HCT116 (cell line): Measurements from ENCODE around the gene HSPB7. TPM values are rescaled to one million over a fixed set of nuclear protein-coding genes. Genes with fewer than 3 reads are reported as not detected.

Experiments used
- ATAC-seq: fragments of 200-7000 bp; cut with Tn5 transposase; 2 replicates; pipeline ENCODE4 v1.9.1; 2020; ENCODE audit warnings: mild to moderate bottlenecking, moderate library complexity
- Bru-seq: library from RNA; stranded (reverse); fragments of 400-500 nt; gene quantifications from one replicate; lab custom pipeline; 2021; lab: Mats Ljungman, UMichigan
- BruChase-seq, 2 experiments: library from RNA; stranded (reverse); fragments of 400-500 nt; gene quantifications; one replicate each; lab custom pipeline; 2021; lab: Mats Ljungman, UMichigan
- BruUV-seq: library from RNA; stranded (reverse); fragments of 400-500 nt; replicated peaks from 2 replicates; lab custom pipeline; 2021; lab: Mats Ljungman, UMichigan
- CTCF ChIA-PET: fragments of 300-600 bp; sonication (Branson Sonifier 250); formaldehyde crosslinking; loops from one replicate; lab custom pipeline; 2021; ENCODE audit warnings: antibody characterized with exemption; lab: Charles Lee
- POLR2A ChIA-PET: fragments of 300-600, 350-600 bp; sonication (Branson Sonifier 250); formaldehyde crosslinking; loops from one replicate; lab custom pipeline; 2021; ENCODE audit warnings: antibody characterized with exemption; lab: Charles Lee
- RAD21 ChIA-PET, 2 experiments: fragments of 300-600 bp; sonication (Branson Sonifier 250); formaldehyde crosslinking; loops; one replicate each; lab custom pipeline; 2023; ENCODE audit warnings: low total read pairs in 2 of 2; ENCODE audit not compliant: uncharacterized antibody in 2 of 2, unreplicated experiment in 2 of 2, low non-redundant PET in 1 of 2; lab: Charles Lee
- DNase-seq: peaks from one replicate; pipeline ENCODE4 v3.0.0-alpha.2; 2010; ENCODE audit warnings: low read depth, low spot score
- H2AFZ ChIP-seq: fragments of 200-600 bp; shearing (Covaris generic), sonication (generic); 2 replicates; pipeline ENCODE4 v1.6.1; 2017; ENCODE audit warnings: low read depth, mixed run types, mixed read lengths, antibody characterized with exemption, low read length; ENCODE audit not compliant: poor library complexity, severe bottlenecking
- H3K27ac ChIP-seq: 2 replicates; pipeline ENCODE4 v1.5.1; 2012; ENCODE audit warnings: low read depth, low read length
- H3K27me3 ChIP-seq: fragments of 200-600 bp; sonication (generic); 2 replicates; pipeline ENCODE4 v1.6.1; 2016; ENCODE audit warnings: mixed run types, low read length, mixed read lengths; ENCODE audit not compliant: insufficient read depth
- H3K36me3 ChIP-seq, 2 experiments: fragments of 200-500 bp in 1 of 2; fragments of 200-600 bp in 1 of 2; sonication (Bioruptor generic) in 1 of 2; sonication (generic) in 1 of 2; 2 replicates each; pipeline versions ENCODE4 v1.5.1 to v1.6.1; 2014 to 2016; ENCODE audit warnings: low read length in 2 of 2, inconsistent platforms in 1 of 2, mixed read lengths in 1 of 2, mixed run types in 1 of 2; ENCODE audit not compliant: insufficient read depth in 2 of 2, control insufficient read depth in 1 of 2
- H3K4me1 ChIP-seq, 2 experiments: fragments of 200-600 bp in 1 of 2; sonication (generic) in 1 of 2; 2 replicates each; pipeline versions ENCODE4 v1.5.1 to v1.6.1; 2012 to 2017; ENCODE audit warnings: low read length in 2 of 2, inconsistent platforms in 1 of 2, mild to moderate bottlenecking in 1 of 2, mixed read lengths in 1 of 2, mixed run types in 1 of 2, moderate library complexity in 1 of 2; ENCODE audit not compliant: insufficient read depth in 2 of 2, control insufficient read depth in 1 of 2
- H3K4me2 ChIP-seq: fragments of 200-600 bp; sonication (generic); 2 replicates; pipeline ENCODE4 v1.6.1; 2017; ENCODE audit warnings: mixed run types, low read length, mixed read lengths
- H3K4me3 ChIP-seq, 2 experiments: fragments of 200-600 bp in 1 of 2; sonication (generic) in 1 of 2; replicated peaks in 1 of 2; 2 replicates each; pipeline ENCODE4 v1.5.1; 2011 to 2016; ENCODE audit warnings: low read length in 2 of 2, control low read depth in 1 of 2, low read depth in 1 of 2, mild to moderate bottlenecking in 1 of 2, mixed read lengths in 1 of 2, mixed run types in 1 of 2
- H3K79me2 ChIP-seq: fragments of 200-600 bp; sonication (generic); 2 replicates; pipeline ENCODE4 v1.6.1; 2017; ENCODE audit warnings: mild to moderate bottlenecking, mixed run types, low read length, moderate library complexity, mixed read lengths; ENCODE audit not compliant: insufficient read depth
- H3K9ac ChIP-seq: fragments of 200-600 bp; sonication (generic); 2 replicates; pipeline ENCODE4 v1.6.1; 2016; ENCODE audit warnings: low read length, mixed read lengths
- H3K9me2 ChIP-seq: fragments of 200-600 bp; sonication (generic), shearing (Covaris generic); 2 replicates; pipeline ENCODE4 v1.6.1; 2017; ENCODE audit warnings: mixed run types, mild to moderate bottlenecking, moderate library complexity; ENCODE audit not compliant: insufficient read depth
- H3K9me3 ChIP-seq, 2 experiments: fragments of 200-500 bp in 1 of 2; fragments of 200-600 bp in 1 of 2; sonication (Bioruptor generic) in 1 of 2; sonication (generic) in 1 of 2; 2 replicates each; pipeline ENCODE4 v1.6.1; 2014 to 2017; ENCODE audit warnings: low read length in 2 of 2, mixed read lengths in 2 of 2, inconsistent platforms in 1 of 2, low read depth in 1 of 2, mild to moderate bottlenecking in 1 of 2, mixed run types in 1 of 2, moderate library complexity in 1 of 2; ENCODE audit not compliant: control insufficient read depth in 1 of 2, insufficient read depth in 1 of 2
- H4K20me1 ChIP-seq: fragments of 200-600 bp; sonication (generic), shearing (Covaris generic); 2 replicates; pipeline ENCODE4 v1.6.1; 2017; ENCODE audit warnings: mixed run types, mild to moderate bottlenecking, moderate library complexity; ENCODE audit not compliant: insufficient read depth
- EGR1 ChIP-seq: IDR thresholded peaks from 2 replicates; pipeline ENCODE4 v1.6.1; 2012; ENCODE audit warnings: low read depth
- EZH2 ChIP-seq: fragments of 200-600 bp; sonication (generic); IDR thresholded peaks from 2 replicates; pipeline ENCODE4 v1.6.1; 2017; ENCODE audit warnings: antibody characterized with exemption, mixed run types
- EZH2phosphoT487 ChIP-seq: fragments of 200-600 bp; IDR thresholded peaks from 2 replicates; pipeline ENCODE4 v1.6.1; 2018; ENCODE audit warnings: antibody characterized with exemption, borderline replicate concordance
- FOSL1 ChIP-seq: IDR thresholded peaks from 2 replicates; pipeline ENCODE4 v1.6.1; 2012; ENCODE audit warnings: low read depth
- MAX ChIP-seq: IDR thresholded peaks from 2 replicates; pipeline ENCODE4 v1.6.1; 2012
- POLR2A ChIP-seq: IDR thresholded peaks from 2 replicates; pipeline ENCODE4 v1.7.0; 2011; ENCODE audit warnings: borderline replicate concordance; ENCODE audit not compliant: insufficient read depth, insufficient read length; ENCODE audit errors: extremely low read depth
- POLR2AphosphoS5 ChIP-seq: IDR thresholded peaks from 2 replicates; pipeline ENCODE4 v1.6.1; 2011; ENCODE audit warnings: mild to moderate bottlenecking, low read depth, low read length, moderate library complexity
- SRF ChIP-seq: IDR thresholded peaks from 2 replicates; pipeline ENCODE4 v1.6.1; 2012; ENCODE audit warnings: low read depth
- ZFX ChIP-seq: fragments of 450-650 bp; IDR thresholded peaks from 2 replicates; pipeline ENCODE4 v1.6.1; 2017
- ZNF274 ChIP-seq: fragments of 200-500 bp; sonication (Bioruptor generic); IDR thresholded peaks from 2 replicates; pipeline ENCODE4 v1.6.1; 2014; ENCODE audit warnings: mild to moderate bottlenecking, low read depth, low read length, inconsistent platforms
- intact Hi-C: fragments of 100-400 bp; cut with micrococcal nuclease; formaldehyde crosslinking; loops from 2 replicates; pipeline ENCODE4 v1.10.0; 2022
- long read RNA-seq: library from polyadenylated mRNA; unstranded; transcript quantifications from one replicate; pipeline ENCODE4 v2.0.0, GENCODE V29; 2021; ENCODE audit not compliant: unreplicated experiment
- polyA plus RNA-seq: library from polyadenylated mRNA; unstranded; fragments of >200 nt; gene quantifications from 2 replicates; pipeline ENCODE4 v1.2.1, GENCODE V29; 2012; ENCODE audit warnings: missing spikeins
- total RNA-seq: library from RNA; stranded (reverse); gene quantifications from one replicate; pipeline ENCODE4 v1.2.1, GENCODE V29; 2021; ENCODE audit not compliant: unreplicated experiment
- TF ChIP-seq, protein P1 (sequence below), 3 experiments: fragments of 200-600 bp in 1 of 3; sonication (generic) in 1 of 3; IDR thresholded peaks in 2 of 3; conservative IDR thresholded peaks in 1 of 3; 2 replicates each; pipeline ENCODE4 v1.5.1; 2012 to 2017; ENCODE audit warnings: low read depth in 2 of 3, low read length in 2 of 3, antibody characterized with exemption in 1 of 3, borderline replicate concordance in 1 of 3, control low read depth in 1 of 3, mild to moderate bottlenecking in 1 of 3, mixed read lengths in 1 of 3, mixed run types in 1 of 3, moderate library complexity in 1 of 3; ENCODE audit not compliant: insufficient read depth in 1 of 3
- TF ChIP-seq, protein P2 (sequence below): IDR thresholded peaks from 2 replicates; pipeline ENCODE4 v1.6.1; 2012; ENCODE audit warnings: low read depth

The HSPB7 gene
- total RNA-seq = 0.27 TPM
- polyA plus RNA-seq = 0.04 and 0.09 TPM in 2 replicates
- not detected for Bru-seq, nascent RNA
- percentile 11 among the genes with signal in this experiment for BruChase-seq, experiment 1, labeled RNA remaining after a 6-hour chase
- BruChase-seq, experiment 2, labeled RNA remaining after a 2-hour chase = not detected
- long read RNA-seq = 0 reads

- H3K27ac ChIP-seq = no peak within 1 kb of the TSS
- no peak within 1 kb of the TSS for H3K4me3 ChIP-seq
- peak; percentile 35; the same call in 1 of the 2 replicates for TF ChIP-seq ZFX
- no peak for TF ChIP-seq ZNF274
- no peak within 1 kb of the TSS for H2AFZ ChIP-seq
- DNase-seq (no peak), ATAC-seq (peak; percentile 43)
- ChIA-PET POLR2A (no interaction called here), RAD21 (no interaction called here), CTCF (no interaction called here)
- no peak within 1 kb of the TSS for H3K9ac ChIP-seq
- BruUV-seq = no TSS peak
- H3K79me2 ChIP-seq = no peaks in the 10 kb centered on the region
- H3K9me3 ChIP-seq = no peaks in the 10 kb centered on the region
- no peak within 1 kb of the TSS for H3K4me2 ChIP-seq
- H3K36me3 ChIP-seq = no peaks in the 10 kb centered on the region
- H3K9me2 ChIP-seq = no peaks in the 10 kb centered on the region
- H3K27me3 ChIP-seq = no peaks in the 10 kb centered on the region
- intact Hi-C loops = no loop called here
- no peaks in the 10 kb centered on the region for H4K20me1 ChIP-seq
- H3K4me1 ChIP-seq = peaks cover 4 to 24% of the 10 kb centered on the region in 2 experiments; a peak in 3 of 4 replicates
Observed at GRCh38 chr1:16017461-16018303, at the start of gene HSPB7. TSS of gene HSPB7 (minus strand) at chr1:16018043. CDS start at chr1:16017963, 80 bp downstream.

- no peak overlapping the region for H3K4me3 ChIP-seq
- ATAC-seq (no peak), DNase-seq (no peak)
- ChIA-PET POLR2A (no interaction called here), RAD21 (no interaction called here), CTCF (interaction anchor here (1.2 kb wide), 1 partner anchor 11 kb away, joined by 5 read pairs; no protein-coding TSS in a partner anchor)
- no peaks in the 10 kb centered on the region for H3K36me3 ChIP-seq
- no peaks in the 10 kb centered on the region for H3K27me3 ChIP-seq
- intact Hi-C loops = no loop called here
- no peak overlapping the region for H3K27ac ChIP-seq
- no peaks in the 10 kb centered on the region for H3K79me2 ChIP-seq
- no peaks in the 10 kb centered on the region for H3K9me3 ChIP-seq
- H2AFZ ChIP-seq = no peak overlapping the region
- no peak overlapping the region for H3K9ac ChIP-seq
- H3K4me2 ChIP-seq = no peak overlapping the region
- no peaks in the 10 kb centered on the region for H3K9me2 ChIP-seq
- peaks cover 5 to 11% of the 10 kb centered on the region in 2 experiments; a peak in 3 of 4 replicates for H3K4me1 ChIP-seq
- no peaks in the 10 kb centered on the region for H4K20me1 ChIP-seq
- no TSS peak for BruUV-seq
- TF ChIP-seq POLR2AphosphoS5 (no peak), EZH2 (no peak), EZH2phosphoT487 (no peak), EGR1 (no peak), POLR2A (no peak), SRF (no peak), FOSL1 (no peak), MAX (no peak)
- TF ChIP-seq, protein P1, sequence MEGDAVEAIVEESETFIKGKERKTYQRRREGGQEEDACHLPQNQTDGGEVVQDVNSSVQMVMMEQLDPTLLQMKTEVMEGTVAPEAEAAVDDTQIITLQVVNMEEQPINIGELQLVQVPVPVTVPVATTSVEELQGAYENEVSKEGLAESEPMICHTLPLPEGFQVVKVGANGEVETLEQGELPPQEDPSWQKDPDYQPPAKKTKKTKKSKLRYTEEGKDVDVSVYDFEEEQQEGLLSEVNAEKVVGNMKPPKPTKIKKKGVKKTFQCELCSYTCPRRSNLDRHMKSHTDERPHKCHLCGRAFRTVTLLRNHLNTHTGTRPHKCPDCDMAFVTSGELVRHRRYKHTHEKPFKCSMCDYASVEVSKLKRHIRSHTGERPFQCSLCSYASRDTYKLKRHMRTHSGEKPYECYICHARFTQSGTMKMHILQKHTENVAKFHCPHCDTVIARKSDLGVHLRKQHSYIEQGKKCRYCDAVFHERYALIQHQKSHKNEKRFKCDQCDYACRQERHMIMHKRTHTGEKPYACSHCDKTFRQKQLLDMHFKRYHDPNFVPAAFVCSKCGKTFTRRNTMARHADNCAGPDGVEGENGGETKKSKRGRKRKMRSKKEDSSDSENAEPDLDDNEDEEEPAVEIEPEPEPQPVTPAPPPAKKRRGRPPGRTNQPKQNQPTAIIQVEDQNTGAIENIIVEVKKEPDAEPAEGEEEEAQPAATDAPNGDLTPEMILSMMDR (IDR thresholded peaks at IDR 0.05 in 2 of 3, conservative IDR thresholded peaks at IDR 0.05 in 1 of 3; ENCODE audit: borderline replicate concordance in 1 of 3, insufficient read depth in 1 of 3, low read depth in 2 of 3, low read length in 2 of 3) = no peak
- TF ChIP-seq, protein P2, sequence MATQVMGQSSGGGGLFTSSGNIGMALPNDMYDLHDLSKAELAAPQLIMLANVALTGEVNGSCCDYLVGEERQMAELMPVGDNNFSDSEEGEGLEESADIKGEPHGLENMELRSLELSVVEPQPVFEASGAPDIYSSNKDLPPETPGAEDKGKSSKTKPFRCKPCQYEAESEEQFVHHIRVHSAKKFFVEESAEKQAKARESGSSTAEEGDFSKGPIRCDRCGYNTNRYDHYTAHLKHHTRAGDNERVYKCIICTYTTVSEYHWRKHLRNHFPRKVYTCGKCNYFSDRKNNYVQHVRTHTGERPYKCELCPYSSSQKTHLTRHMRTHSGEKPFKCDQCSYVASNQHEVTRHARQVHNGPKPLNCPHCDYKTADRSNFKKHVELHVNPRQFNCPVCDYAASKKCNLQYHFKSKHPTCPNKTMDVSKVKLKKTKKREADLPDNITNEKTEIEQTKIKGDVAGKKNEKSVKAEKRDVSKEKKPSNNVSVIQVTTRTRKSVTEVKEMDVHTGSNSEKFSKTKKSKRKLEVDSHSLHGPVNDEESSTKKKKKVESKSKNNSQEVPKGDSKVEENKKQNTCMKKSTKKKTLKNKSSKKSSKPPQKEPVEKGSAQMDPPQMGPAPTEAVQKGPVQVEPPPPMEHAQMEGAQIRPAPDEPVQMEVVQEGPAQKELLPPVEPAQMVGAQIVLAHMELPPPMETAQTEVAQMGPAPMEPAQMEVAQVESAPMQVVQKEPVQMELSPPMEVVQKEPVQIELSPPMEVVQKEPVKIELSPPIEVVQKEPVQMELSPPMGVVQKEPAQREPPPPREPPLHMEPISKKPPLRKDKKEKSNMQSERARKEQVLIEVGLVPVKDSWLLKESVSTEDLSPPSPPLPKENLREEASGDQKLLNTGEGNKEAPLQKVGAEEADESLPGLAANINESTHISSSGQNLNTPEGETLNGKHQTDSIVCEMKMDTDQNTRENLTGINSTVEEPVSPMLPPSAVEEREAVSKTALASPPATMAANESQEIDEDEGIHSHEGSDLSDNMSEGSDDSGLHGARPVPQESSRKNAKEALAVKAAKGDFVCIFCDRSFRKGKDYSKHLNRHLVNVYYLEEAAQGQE = no peak
Observed at GRCh38 chr1:16067127-16067768, 49.4 kb upstream of the HSPB7 start.
